HG02870 (cell line): ENCODE results near the gene TGFB2.
A peak's percentile ranks its signal among the peaks of the same experiment; 100 is the strongest.
"Not testable (repeated sequence)": the region's sequence is repeated elsewhere in the genome, so short reads cannot be mapped to it uniquely, and the experiment has no call there.

Experiments
- ATAC-seq: cut with Tn5 transposase; IDR thresholded peaks from one replicate; pipeline ENCODE4 v1.9.1; 2021; ENCODE audit warnings: mild to moderate bottlenecking, moderate library complexity; ENCODE audit not compliant: unreplicated experiment

The TGFB2 gene

DNA sequence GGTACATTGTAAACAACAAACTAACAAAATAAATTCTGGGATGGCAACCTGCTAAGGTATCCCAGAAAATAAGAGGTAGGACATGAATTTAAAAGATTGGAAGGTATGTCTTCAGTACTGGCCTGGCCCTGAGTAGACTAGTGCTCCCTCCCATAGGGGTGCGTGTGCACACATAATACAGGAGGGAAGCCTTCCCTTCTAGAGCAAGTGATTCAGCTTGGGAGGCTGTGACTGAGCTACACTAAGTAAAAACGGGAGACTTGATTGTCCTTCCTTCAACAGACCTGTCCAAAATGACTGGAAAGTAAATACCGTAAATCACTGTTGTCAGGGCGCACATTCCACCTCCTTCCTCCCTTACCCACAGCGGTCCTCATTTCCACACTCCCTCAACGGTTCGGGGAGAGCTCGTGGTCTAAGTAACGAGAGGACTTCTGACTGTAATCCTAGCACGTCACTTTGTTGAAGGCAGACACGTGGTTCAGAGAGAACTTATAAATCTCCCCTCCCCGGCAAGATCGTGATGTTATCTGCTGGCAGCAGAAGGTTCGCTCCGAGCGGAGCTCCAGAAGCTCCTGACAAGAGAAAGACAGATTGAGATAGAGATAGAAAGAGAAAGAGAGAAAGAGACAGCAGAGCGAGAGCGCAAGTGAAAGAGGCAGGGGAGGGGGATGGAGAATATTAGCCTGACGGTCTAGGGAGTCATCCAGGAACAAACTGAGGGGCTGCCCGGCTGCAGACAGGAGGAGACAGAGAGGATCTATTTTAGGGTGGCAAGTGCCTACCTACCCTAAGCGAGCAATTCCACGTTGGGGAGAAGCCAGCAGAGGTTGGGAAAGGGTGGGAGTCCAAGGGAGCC, at the start of gene TGFB2:
TSS of gene TGFB2 (plus strand) at position 523 of the 859 bp plus-strand sequence. CDS start 1,366 bp downstream, outside the sequence.
- peak; percentile 27 for ATAC-seq

DNA sequence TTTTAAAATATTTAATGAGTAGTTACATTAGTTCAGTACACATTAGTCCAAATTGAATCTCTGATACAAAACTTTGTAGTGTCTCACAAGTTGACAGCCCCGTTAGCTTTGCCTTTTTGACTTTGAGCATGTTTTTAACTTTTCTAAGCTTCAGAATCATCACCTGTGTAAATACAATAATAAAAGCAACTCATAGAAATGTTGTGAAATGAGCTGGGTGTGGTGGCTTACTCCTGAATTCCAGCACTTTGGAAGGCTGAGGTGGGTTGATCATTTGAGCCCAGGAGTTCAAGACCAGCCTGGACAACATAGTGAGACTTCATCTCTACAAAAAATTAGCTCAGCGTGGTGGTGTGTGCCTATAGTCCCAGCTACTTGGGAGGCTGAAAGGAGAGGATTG, 49.0 kb upstream of the TGFB2 start:
- ATAC-seq, result no peak

DNA sequence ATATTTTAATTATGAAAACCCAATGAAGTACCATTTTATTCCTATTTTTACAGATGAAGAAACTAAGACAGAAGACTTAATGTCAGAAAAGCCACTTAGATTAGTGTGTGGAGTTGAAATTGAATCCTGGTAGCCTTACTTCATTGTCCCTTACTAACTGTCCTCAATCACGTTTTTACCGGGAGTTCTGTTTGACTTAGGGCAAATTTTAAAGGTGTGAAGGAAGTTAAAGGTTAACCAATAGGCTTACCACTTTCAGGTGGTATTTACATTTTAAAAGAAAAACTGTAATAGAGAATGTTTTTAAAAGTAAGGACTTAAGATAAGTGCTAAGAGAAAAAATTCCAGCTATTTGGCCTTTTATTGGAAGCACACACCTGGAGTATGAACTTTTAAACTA, 47.7 kb upstream of the TGFB2 start:
- no peak for ATAC-seq

DNA sequence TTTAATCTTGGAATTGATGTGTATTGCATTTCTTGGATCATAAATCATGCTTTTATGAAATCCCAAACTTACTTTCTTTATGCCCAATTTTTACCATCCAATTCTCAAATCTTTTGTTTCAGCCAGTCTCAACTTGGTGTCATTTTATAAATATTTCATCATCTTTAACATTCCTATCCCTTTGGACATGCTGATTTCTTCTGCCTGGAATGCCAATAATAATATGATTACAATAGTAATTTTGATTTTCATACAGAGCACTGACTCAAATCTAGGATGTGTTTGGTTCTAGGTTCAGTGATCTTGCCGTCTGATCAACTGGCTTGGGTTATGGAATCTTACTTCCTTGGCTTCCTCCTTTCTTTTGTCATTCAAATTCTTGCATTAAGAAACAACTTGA, 47.3 kb upstream of the TGFB2 start:
- no peak for ATAC-seq

DNA sequence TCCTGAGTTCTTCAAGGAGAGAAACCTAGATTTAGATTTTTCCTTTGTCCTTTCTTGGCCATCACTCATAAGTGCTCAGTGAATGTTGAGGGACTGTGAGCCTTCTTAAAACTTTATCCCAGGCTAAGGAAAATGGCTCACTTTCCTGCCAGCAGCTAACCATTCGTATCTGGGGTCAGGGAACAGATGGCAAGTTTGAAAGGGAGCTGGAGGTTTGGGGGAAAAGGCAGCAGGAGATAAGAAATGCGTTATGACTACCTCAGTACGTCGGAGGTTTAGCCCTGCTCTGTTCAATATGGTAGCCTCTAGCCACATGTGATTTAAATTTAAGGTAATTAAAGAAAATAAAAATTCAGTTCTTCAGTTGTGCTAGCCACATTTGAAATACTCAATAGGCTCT, 46.7 kb upstream of the TGFB2 start:
- ATAC-seq, result no peak

DNA sequence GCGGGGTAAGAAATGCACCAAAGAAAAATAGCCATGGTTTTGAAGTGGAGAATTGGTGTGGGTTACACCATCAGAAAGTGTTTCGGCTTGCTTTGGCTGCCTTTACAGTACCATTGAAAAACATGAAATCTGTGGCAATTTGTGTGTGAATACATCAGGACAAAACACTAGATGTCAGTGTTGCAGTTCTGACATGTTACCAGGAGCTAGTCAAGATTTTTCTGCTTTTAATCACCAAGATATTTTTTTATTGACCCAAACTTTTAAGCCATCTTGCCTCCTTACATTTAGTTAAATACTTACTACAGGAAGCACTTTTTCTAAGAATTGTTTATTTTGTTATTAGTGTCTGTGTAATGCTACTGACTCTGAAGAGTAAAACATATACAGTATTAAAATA, 45.7 kb upstream of the TGFB2 start:
- peak; percentile 50 for ATAC-seq

DNA sequence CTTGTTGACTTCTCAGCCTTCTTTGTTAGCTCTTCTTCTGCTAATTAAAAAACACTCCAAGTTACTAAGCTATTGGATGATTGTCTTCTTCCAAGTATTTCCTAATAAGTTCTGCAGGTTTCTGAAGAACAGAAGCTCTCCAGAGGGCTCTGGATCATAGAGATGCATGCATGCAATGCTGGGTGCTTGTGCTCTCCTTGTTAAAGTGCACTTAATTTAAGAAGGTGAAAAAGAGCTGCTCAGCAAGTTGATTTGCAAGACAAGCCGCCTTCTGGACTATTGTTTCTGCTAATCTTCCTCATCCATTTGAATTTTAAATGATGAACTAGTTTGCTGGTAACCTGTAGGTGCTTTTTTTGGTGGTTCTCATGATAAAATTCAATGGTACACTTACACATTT, 43.9 kb upstream of the TGFB2 start:
- no peak for ATAC-seq

DNA sequence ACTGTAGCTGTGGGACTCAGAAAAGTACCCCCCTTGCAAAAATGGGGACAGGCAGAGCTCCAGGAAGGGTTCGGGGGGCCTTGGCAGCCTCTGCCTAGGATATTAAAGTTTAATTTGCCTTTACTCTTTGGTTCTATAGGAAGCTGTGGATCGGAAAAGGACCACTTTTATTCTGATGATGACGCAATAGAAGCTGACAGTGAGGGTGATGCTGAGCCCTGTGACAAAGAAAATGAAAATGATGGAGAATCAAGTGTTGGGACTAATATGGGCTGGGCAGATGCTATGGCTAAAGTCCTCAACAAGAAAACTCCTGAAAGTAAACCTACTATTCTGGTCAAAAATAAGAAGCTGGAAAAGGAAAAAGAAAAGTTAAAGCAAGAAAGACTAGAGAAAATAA, 43.0 kb upstream of the TGFB2 start:
- no peak for ATAC-seq

DNA sequence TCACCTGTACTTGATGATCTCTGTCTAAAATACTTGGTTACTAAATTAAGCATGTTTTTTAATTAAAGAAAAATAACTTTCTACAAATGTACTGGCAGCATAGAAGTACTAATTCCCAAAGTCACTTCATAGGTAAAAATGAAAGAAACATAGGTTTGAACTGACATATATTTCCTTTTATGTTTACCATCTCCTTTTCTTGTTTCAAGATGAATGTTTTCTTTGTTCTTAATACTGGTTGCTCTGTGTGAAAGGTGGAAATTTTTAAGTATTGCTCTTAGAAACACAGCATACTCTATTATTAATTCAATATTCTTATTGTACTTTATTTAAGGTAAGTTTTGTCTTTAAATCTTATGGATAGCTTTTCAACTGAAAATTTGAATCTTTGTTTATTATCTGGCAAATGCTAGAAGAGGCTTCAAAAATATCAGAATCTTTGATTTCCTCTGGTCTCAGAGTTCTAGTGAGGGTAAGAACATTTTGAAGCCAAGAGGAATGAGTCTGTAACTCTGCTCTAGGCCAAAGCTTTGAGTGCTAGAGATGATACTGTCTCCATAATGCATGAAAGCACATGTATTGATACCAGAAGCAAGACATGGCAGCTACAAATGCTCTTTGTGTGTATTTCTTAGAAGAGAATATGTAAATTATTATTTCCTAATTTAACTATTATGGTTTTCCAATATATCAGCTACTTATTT, 41.8 kb upstream of the TGFB2 start:
- peak; percentile 53 for ATAC-seq

DNA sequence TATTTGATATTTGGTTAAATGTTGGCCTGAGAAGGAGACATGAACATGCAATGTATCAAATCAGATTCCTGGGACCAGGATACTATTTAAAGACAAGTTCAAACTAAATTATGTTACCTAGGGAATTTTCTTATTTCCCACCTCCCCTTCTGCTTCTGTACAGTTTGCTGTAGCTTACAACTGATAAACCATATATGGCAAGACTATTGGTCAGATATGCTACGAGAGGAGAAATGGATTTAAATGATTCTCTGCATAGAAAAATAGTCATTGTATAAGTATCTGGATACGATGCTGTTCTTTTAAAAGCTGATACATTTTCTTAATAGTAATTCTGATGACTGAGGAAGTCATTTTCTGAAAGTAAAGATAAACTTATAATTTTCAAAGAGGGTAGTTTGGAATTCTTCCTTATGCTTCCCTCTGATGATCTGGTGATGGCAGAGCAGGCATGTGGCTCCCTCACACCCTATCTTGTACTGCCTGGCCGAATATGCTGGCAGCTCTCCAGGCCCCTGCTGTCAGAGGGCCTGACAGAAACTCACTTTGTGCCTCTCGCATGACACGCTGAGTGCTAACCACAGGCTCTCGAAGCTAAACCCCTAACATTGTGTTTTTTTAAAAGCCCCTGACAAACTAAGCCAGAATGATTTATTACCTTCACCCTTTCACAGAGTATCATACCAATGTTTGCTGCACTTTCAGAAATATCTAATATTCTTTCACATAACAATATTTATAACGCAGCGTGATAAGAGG, 40.7 kb upstream of the TGFB2 start:
- ATAC-seq, result no peak

DNA sequence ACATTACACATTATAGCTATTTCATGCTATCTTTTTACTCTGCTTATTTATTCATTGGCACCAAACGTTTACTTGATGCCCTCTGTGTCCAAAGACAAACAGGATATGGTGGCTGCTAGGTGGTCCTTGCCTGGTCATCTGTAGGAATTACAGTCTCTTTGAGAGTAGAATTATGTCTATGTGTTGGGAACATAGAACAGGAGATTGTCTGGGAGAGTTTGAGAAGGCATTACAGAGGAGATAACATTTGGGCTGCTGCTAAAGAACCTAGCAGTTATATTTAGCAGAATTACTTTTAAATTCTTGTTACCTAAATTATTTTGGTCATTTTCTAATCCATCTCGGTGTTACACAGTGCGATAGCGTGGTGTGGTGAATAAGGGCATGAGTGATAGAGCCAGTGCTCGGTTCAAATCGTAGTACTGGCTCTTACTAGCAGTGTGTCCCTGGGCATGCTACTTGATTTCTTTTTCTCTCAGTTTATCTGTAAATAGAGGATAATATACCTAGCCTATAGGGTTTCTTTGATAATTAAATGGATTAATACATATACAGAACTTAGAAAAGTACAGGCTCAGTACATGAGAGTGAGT, 39.6 kb upstream of the TGFB2 start:
- no peak for ATAC-seq

DNA sequence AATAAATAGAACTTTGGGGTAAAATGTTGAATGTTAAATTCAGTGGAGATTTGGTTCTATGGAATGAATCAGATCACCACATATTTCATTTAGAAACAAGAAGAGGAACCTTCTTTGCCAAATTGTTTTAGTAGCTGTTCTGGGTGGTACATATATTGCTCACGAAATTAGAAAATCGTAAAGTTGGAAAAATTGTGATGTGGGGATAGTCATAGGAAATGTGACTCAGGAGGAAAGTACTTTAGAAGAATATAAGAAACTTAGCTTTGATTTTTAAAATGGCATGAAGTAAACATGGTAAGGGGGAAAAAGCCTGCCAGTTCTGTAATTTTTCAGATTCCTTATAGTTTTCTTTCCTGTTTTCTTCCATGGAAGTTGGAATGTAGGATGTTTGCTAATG, 32.6 kb upstream of the TGFB2 start:
- no peak for ATAC-seq

DNA sequence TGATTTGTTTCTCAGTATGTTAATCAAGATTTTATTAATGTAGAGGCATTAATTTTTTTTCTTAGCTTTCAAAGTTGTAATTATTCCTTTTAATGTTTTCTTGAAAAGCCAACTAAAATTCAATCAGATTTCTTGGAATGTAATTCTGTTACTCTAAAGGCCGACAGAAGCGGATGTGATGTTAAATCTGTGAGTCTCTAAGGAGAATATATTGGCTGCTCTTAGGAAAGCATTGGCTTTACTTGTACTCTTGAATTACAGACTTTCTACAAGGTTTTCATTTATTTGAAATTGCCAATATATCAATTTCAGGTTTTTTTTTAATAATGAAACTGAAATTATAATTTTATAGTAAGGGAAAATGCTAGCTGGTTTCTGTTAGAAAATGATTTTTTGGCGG, 30.8 kb upstream of the TGFB2 start:
- no peak for ATAC-seq

DNA sequence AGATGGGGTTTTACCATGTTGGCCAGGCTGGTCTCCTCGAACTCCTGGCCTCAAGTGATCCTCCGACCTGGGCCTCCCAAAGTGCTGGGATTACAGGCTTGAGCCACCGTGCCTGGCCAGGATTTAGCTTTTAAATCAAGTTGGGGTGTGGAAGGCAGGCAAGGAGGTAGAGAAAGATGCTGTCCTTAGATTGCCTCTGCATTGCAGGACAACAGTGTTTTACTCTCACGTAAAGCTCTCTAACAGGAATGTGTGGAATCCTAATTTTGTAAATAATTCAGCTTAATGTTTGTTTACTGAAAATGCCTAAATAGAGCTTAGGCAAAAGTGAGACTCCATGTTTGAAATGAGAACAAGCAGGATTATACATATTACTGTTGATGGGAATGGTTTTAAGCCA, 29.5 kb upstream of the TGFB2 start:
- no peak for ATAC-seq

DNA sequence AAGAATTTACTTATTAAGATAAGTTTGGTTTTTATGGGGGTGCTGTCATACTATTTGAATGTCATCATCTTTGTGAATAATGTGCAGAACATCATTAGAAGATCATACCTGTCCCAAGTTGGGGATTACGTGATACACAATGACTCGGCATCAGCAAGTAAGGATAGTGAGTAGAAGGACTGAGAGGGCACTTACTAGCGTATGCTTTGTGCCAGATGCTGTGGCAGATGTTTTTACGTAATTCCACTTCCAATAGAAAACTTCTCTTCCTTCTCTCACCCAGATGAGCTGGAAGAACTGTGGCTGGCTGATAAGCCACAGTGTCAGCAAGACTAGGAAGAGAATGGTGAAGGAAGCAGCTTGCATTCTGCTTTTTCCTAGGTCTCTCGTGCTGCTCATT, 28.1 kb upstream of the TGFB2 start:
- no peak for ATAC-seq

DNA sequence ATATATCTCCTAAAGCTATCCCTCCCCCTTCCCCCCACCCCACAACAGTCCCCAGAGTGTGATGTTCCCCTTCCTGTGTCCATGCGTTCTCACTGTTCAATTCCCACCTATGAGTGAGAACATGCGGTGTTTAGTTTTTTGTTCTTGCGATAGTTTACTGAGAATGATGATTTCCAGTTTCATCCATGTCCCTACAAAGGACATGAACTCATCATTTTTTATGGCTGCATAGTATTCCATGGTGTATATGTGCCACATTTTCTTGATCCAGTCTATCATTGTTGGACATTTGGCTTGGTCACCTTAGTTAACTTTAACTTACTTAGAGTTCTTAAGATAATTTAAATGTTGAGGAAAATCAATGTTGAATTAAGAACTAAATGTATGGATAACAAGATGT, 25.0 kb upstream of the TGFB2 start:
- not testable (repeated sequence) for ATAC-seq

DNA sequence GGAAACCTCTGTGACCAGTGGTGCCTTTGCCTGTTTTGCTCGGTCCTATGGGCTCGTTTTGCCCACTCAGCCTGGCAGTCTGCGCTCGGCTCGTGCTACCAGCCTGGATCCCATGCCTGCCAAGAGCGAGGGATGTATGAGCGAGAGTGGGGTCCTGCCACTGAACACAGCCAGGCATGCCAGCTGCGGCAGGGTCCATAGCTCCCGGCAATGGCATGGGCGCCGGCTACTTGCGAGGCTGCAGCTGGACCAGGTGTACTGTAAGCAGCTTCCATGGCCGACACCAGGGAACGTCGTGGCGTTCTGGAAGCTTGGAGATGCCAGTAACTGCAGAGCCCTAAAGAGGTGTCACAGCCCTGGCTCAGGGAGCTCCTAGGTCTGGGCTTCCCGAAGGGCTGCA, 22.4 kb upstream of the TGFB2 start:
- ATAC-seq, result no peak

DNA sequence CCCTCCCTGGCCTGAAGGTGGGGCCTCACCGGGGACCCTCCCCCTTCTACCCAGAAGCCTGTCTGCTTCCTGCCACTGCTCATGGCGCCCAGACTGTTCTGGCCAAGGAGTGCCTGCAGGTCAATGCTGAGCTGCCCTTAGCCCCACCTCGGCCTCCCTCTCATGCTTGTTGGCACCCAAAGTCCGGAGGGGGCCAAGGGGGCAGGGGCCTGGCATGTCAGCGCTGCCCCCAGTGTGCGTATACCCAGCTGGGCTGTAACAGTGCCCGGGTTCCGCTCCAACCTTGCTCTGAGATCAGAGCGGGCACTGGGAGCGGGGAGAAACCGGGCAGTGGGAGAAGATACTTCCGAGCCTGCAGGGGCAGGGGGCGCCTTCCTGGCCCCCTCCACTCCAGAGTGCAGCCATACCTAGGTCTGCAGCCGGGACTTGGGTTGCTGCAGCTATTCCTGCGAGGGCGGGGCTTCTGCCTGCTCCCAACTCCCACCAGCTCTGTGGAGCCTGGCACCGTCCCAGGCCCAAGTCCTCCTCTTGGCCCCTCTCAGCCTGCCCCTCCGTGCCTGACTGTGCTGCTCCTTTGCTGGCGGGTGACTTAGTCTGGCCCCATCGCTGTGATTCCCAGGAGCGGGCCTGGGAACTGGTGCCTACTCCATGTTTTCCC, 21.4 kb upstream of the TGFB2 start:
- ATAC-seq, result no peak

DNA sequence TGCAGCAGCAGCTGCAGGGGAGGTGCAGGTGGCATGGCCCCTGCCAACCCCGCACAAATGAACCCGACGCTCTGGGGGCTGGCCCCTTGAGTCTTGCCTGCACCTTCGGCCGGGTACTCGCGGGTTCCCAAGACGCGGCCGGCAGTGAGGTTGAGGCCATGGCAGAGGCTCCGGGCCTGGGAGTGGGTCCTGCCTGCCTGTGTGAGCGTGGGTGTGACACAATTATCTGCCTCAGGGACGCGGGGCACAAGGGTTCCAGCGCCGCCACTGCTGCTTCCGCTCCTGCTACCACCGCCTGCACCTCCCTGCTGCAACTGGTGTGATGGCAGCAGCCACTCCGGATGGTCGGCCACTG, 20.9 kb upstream of the TGFB2 start:
- no peak for ATAC-seq

DNA sequence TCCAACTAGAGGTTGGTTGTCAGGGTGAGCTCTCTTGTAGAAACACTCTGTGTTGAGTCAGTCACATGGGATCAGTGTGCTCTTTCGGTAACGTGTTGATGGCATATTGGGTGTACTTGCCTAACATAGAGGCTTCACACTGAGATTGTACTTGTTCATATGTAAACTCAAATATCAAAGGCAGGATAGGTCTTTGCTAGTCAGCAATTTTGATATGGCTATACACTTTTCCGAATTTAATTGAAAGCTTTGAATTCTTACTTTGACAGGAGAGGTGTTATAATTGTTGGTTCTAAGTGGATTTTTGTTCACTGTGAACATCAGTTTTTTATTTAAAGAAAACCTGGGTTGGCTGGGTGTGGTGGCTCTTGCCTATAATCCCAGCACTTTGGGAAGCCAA, 16.4 kb upstream of the TGFB2 start:
- no peak for ATAC-seq
